ENCODE results near the gene A2M. TPM values are rescaled to one million over a fixed set of nuclear protein-coding genes. Genes with fewer than 3 reads are reported as not detected.

Gene A2M
- total and polyA plus RNA-seq, 2 experiments from 2014 or later: 0.92 TPM; not detected in 1

- TF ChIP-seq ETS1 (IDR thresholded peaks at IDR 0.05) (no peak), REST (IDR thresholded peaks at IDR 0.05; ENCODE audit: unreplicated experiment) (no peak), CTCF (conservative IDR thresholded peaks at IDR 0.05; ENCODE audit: low read depth in 2 of 2) (no peak), ZNF114 (CRISPR knock-in tag; IDR thresholded peaks at IDR 0.05) (no peak)
These were observed 44.2 kb downstream of the A2M start (continued) for GRCh38 chr12:9071518-9071917.

- DNase-seq (ENCODE audit: low spot score): no peak
- ATAC-seq: no peak
- H3K9me2 ChIP-seq (ENCODE audit: insufficient read depth): no peaks in the 10 kb centered on the region
- no peaks in the 10 kb centered on the region for H3F3A ChIP-seq (replicated peaks; ENCODE audit: low read depth)
- H3K4me1 ChIP-seq (ENCODE audit: insufficient read depth): no peaks in the 10 kb centered on the region
- no peaks in the 10 kb centered on the region for H4K20me1 ChIP-seq (replicated peaks; ENCODE audit: insufficient read depth)
- no peak for TF ChIP-seq REST (IDR thresholded peaks at IDR 0.05; ENCODE audit: unreplicated experiment)
- TF ChIP-seq EZH2 (IDR thresholded peaks at IDR 0.05; ENCODE audit: low read depth, unreplicated experiment): no peak
- TF ChIP-seq ZNF462 (CRISPR knock-in tag; IDR thresholded peaks at IDR 0.05): no peak
- TF ChIP-seq CREB1 (CRISPR knock-in tag; IDR thresholded peaks at IDR 0.05; ENCODE audit: low read depth): no peak
- TF ChIP-seq NANOG (IDR thresholded peaks at IDR 0.05; ENCODE audit: borderline replicate concordance): no peak
- TF ChIP-seq STAT1 (IDR thresholded peaks at IDR 0.05; ENCODE audit: unreplicated experiment): no peak
- no peak overlapping the region for H3K4me3 ChIP-seq
- no peak overlapping the region for H3K27ac ChIP-seq (ENCODE audit: low read depth)
- Mint-ChIP-seq H3K27ac (no peak overlapping the region), H3K27me3 (ENCODE audit: insufficient read depth, low read depth, poor library complexity) (peaks cover 1% of the 10 kb centered on the region), H3K36me3 (ENCODE audit: low read depth) (peaks cover 12% of the 10 kb centered on the region), H3K4me1 (no peaks in the 10 kb centered on the region; the same call in 2 of the 3 replicates), H3K9me3 (peaks cover 13% of the 10 kb centered on the region), H3K4me3 (no peak overlapping the region)
- no peaks in the 10 kb centered on the region for H3K79me2 ChIP-seq (replicated peaks; ENCODE audit: insufficient read depth)
- H3K4me2 ChIP-seq: no peak overlapping the region
- H2AFZ ChIP-seq: no peak overlapping the region
- no peaks in the 10 kb centered on the region for H3K27me3 ChIP-seq (ENCODE audit: insufficient read depth)
- H3K36me3 ChIP-seq (ENCODE audit: insufficient read depth): no peaks in the 10 kb centered on the region
These were observed 45.4 kb downstream of the A2M start for GRCh38 chr12:9070351-9070750.

Measured in GM23338 (cell line).